Measurements from ENCODE around the gene TEX19.

GRCh38 chr17:82386881-82387704 lies 28.0 kb downstream of the TEX19 start:
- TF ChIP-seq CTCF (IDR thresholded peaks at IDR 0.05; ENCODE audit: low read length) (no peak), EZH2 (IDR thresholded peaks at IDR 0.05; ENCODE audit: borderline replicate concordance, low read length) (no peak)

All from OCI-LY1 (cell line).